NCI-H69 (cell line): ENCODE measurements around the gene CNNM2.
"Not testable (repeated sequence)": the region's sequence is repeated elsewhere in the genome, so short reads cannot be mapped to it uniquely, and the experiment has no call there.

Experiments used
- DNase-seq: peaks from one replicate; lab custom pipeline; 2025; lab: John Stamatoyannopoulos, UW

Gene CNNM2

GRCh38 chr10:103109821-103110220 lies 191.7 kb downstream of the CNNM2 start:
- no peak for DNase-seq

DNA sequence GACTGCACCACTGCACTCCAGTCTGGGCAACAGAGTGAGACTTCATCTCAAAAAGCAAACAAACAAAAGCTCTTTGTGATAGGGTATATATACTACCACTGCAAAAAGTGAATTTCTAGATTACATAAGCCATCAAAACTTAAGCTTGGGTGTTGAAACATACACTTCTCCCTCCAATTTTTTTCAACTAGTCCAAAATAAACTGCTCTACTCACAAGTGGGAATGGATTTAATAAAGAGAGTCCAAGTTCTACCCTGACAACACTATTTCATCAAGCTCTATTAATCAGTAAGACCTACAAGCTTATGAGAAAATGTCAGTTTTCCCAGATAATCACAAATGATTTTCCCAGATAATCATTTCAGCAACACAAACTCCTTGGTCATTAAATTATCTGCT lies 192.3 kb downstream of the CNNM2 start:
- no peak for DNase-seq

DNA sequence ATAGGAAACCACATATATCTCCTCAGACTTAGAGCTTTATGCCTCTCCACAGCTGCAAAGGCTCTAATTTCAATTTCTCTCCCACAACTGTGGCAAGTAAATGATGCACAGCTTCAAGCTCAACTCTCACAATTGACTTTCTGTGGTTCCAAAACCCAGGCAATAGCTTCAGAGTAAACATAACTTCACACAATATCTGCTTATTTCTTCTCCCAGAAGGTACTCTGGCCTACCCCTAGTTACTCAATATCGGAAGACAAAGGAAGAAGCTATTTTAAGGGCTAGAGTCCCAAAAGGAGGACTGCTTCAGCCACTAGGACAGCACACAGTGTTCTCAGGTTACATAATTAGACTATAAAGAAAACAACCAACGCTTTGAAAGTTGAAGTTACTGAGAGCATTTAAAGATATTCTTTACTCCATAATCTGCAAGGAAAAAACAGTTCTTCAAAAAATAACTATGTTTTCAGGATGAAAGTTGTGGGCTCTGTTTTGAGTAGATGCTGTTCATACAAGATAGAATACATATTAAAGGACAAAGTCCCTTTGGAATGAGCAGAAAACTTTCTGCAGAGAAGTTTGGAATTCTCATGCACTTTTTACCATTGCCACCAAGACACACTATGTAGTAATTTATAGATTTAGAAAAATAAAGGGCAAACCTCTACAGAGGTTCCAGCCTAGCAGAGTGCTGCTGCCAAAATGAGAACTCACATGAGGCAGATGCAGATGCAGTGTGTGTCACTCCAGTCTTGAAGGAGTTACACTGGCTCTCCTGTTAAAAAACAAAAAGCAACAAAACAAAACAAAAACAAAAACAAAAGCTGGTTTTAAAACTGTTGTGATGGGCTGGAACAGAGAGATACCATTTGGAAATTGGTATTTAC lies 193.2 kb downstream of the CNNM2 start:
- peak; percentile 17 for DNase-seq

DNA sequence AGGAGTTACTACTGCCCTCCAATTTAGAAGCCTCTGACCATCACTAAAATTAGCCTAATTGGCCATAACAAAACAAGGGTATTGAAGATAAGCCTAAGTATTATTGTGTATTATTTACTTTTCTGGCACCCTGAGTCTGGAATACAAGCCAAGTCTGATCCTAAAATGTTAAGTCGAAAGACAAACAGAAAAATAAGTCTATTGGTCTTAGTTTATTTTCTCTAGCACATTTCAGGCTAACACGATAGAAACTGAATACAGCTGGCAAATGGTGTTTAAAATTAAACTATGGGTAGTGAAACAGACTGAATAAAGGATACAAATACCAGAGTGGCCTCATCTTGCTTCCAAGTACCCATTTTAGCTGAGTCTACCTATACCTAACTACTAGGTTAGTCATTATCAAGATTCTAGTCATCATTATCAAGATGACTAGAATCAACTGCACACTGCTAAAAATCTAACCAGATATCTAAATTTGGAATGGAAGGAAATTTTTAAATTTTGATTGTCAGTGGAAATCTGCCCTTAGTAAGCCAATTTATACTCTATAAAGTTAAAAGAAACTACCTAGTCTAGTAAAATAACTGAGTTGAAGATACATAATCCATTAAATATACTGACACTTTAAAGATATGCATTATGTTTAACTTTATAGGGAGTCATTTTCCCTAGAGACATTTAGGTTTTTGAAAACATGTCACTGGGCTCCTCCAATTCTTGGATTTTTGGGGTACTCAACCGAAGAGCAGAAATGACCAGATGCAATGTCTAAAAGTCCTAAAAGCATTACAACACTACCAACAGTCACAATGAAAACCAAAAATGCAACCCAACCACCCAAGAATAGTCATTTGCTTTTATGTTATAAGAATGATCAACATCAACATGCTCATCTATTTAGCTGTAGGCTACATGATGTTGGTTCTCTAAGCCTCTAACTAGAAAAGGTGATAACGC lies 194.1 kb downstream of the CNNM2 start:
- DNase-seq, result no peak

DNA sequence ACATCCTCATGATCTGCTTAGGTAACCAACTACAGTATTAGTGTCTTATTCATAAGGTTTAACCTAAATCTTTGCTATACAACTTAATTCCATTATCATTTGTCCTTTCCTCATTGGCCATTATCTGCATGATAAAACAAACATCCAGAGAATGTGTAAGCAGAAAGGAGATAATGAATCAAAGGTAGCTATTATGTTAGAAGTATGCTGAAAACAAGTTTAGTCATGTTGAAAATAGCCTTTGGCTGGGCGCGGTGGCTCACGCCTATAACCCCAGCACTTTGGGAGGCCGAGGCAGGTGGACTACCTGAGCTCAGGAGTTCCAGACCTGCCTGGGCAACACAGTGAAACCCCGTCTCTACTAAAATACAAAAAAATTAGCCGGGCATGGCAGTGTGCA lies 196.8 kb downstream of the CNNM2 start:
- peak; percentile 45 for DNase-seq

DNA sequence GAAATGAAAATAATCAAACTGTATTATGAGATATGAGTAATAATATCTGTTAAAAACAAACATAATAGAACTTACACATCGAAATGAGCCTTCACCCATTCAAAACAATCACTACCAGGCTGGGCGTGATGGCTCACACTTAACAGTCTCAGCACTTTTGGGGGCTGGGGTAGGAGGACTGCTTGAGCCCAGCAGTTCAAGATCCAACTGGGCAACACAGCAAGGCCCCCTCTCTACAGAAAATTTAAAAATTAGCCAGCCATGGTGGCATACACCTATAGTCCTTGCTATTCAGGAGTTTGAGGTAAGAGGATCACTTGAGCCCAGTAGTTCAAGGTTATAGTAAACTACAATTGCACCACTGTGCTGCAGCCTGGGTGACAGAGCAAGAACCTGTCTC lies 199.2 kb downstream of the CNNM2 start:
- no peak for DNase-seq

DNA sequence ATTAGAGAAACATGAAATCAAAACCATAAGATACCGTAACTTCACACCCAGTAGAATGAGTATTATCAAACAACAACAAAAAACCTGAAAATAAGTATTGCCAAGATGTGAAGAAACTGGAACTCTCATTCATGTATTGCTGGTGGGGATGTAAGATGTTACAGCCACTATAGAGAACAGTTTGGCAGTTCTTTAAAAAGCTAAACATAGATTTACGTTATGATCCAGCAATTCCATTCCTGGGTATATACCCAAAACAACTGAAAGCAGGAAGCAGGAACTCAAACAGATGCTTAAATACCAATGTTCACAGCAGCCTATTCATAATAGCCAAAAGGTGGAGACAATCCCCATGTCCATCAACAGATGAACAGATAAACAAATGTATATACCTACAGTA lies 202.5 kb downstream of the CNNM2 start:
- DNase-seq, result no peak

DNA sequence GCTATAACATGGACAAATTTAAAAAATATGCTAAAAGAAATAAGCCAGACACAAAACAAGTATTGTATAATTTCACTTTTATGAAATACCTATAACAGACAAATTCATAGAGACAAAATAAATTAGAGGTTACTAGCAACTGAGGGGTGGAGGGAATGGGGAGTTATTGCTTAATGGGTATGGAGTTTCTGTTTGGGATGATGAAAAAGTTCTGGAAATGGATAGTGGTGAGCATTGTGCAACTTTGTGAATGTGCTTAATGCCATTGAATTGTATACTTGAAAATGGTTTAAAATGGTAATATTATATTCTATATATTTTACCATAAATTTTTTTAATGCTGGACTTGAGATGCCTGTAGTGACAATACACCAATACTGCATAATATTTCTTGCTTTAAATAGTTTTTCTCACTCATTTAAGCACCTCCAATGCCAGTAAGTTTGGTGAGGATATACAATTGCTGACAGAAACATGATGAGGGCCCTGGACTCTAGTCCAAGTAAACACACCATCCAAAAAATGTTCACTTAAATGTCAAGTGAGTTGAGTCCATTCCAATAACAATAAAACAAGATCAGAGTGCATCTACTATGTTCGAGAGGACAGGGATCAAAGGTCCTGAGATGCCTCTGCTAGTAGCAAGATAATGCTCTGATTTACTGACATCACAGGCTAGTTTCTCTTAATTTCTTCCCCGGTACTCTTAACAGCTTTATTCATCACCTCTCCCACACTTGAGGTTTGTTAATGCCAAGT lies 203.1 kb downstream of the CNNM2 start:
- DNase-seq, result no peak

- no peak for DNase-seq
These were observed 205.4 kb downstream of the CNNM2 start for GRCh38 chr10:103123282-103124024.

DNA sequence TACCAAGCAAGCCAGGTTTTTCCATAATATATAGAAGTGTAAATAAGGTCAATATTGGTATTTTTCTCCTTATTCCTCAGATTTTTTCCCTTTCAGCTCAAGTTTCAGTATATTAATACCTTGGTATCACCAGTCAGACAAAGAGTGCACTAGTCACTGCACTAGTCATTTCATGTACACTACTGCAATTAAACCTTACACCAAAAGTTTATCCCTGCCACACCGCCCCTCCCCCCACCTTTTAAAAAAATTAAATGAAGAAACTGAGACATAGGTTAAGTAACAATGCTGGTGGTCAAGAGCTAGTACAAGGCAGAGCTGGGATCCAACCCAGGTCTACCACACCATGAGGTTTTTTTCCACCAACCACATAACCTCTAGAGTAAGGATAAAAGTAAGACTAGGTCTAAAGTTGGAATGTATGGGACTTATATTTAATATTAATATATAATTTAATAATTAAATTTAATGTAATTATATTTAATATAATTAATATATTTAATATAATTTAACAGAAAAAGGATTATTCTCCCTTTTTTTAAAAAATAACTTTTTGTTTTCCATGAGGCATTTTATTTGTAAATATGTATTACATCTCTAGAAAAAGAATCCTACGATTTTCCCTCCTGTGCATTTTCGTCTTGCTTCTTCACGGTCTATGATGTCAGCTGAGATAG lies 206.5 kb downstream of the CNNM2 start:
- DNase-seq, result no peak

DNA sequence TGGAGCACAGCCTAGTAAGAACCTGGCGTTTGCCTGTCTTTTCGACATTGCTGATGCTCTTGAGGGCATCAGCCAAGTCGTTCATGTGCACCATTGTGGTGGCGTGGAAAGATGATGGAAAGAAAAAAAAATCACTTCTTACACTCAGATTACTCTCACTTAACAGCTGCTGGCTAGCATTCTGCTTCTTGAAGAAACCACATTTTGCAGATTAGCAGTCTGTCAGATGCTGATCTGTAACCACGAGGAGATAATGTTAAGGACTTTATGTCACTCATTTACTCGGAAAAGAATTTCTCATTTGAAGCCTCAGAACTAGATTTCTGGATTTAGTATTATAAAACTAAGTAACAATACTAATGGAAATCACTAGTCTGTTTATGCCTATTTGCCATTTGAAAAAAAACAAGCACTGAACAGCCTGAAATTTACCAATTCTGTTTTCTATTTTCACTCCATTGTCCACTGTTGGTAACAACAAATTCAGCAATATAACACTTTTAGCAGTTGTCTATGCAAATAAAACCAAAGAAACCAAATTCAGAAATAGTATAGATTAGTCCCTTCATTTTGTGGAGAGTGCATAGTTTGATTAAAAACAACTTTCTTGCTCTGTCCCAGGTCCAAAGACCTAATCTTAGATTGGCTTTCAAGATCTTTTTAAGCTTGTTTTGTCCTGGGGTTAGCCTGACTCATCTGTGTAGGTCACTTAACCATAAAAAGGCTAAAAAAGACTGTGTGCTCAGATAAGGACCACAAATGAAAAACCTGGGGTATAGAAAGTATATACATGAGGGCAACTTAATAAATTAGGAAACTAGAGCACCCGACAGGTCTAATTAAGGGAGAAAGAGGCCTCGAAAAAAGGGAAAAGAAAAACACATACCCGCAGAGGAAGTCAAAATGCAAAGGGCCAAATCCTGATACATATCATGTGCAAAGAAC lies 207.5 kb downstream of the CNNM2 start:
- no peak for DNase-seq

DNA sequence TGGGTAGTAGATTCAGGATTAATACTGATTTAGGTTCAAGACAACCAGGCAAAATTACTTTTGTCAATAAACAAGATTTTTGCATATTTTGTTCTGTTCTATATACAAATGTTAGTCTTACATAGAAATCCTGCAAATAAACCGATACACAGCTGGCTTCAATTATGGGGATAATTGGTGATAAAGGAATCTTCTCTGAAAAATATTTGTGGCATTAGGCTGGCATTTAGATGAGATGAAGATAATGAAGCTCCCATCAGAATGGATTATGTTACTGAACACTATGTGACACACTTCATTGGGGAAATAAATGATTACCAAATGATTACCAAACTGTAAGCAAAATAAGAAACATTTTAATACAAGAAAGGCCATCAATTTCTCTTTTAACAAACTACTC lies 209.1 kb downstream of the CNNM2 start:
- no peak for DNase-seq

DNA sequence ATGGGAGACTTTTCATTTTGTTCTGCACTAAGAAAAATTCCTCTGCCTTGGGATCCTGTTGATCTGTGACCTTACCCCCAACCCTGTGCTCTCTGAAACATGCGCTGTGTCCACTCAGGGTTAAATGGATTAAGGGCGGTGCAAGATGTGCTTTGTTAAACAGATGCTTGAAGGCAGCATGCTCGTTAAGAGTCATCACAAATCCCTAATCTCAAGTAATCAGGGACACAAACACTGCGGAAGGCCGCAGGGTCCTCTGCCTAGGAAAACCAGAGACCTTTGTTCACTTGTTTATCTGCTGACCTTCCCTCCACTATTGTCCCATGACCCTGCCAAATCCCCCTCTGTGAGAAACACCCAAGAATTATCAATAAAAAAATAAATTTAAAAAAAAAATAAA lies 212.1 kb downstream of the CNNM2 start:
- DNase-seq, result not testable (repeated sequence)

- no peak for DNase-seq
These were observed 212.8 kb downstream of the CNNM2 start for GRCh38 chr10:103130910-103131309.

DNA sequence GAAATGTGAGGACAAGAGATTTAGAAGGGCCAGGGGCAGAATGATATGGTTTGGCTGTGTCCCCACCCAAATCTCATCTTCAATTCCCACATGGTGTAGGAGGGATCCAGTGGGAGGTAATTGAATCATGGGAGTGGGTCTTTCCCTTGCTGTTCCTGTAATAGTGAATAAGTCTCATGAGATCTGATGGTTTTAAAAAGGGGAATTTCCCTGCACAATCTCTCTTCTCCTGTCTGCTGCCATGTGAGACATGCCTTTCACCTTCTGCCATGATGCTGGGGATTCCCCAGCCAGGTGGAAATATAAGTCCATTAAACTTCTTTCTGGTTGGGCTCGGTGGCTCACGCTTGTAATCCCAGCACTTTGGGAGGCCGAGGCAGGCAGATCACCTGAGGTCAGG lies 217.1 kb downstream of the CNNM2 start:
- DNase-seq, result not testable (repeated sequence)

DNA sequence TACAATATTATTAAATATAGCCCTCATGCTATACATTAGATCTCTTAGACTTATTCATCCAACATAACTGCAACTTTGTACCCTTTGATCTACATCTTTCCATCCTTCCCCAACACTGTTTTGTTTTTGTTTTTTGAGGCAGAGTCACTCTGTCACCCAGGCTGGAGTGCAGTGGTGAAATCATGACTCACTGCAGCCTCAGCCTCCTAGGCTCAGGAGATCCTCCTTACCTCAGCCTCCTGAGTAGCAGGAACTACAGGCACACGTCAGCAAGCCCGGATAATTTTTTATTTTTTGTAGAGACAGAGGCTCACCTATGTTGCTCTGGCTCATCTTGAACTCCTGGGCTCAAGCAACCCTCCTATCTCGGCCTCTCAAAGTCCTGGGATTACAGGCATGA lies 221.7 kb downstream of the CNNM2 start:
- no peak for DNase-seq
